Uterus (tissue), 4 donors: Measurements from ENCODE around the gene IFI16. TPM values are rescaled to one million over a fixed set of nuclear protein-coding genes. Genes with fewer than 3 reads are reported as not detected.

Experiments
- DNase-seq, 2 donors: peaks; one replicate each; pipeline ENCODE4 v3.0.0-alpha.2; 2019 to 2020
- H3K27ac ChIP-seq, 2 donors: fragments of 200-600 bp; sonication (generic); 1 replicate in 1 of 2; 2 replicates in 1 of 2; pipeline ENCODE4 v1.5.1; 2016 to 2018
- H3K27me3 ChIP-seq, 2 donors: fragments of 200-600 bp; sonication (generic); one replicate each; pipeline ENCODE4 v1.5.1; 2018 to 2019; ENCODE audit warnings: control low read depth in 1 of 2
- H3K36me3 ChIP-seq, 2 donors: fragments of 200-600 bp; sonication (generic); one replicate each; pipeline ENCODE4 v1.5.1; 2019; ENCODE audit warnings: control low read depth in 1 of 2
- H3K4me1 ChIP-seq, 2 donors: fragments of 200-600 bp; sonication (generic); one replicate each; pipeline ENCODE4 v1.5.1; 2018 to 2019; ENCODE audit warnings: control low read depth in 1 of 2
- H3K4me3 ChIP-seq, 2 donors: fragments of 200-600 bp; sonication (generic); 1 replicate in 1 of 2; 2 replicates in 1 of 2; pipeline ENCODE4 v1.5.1; 2018 to 2019; ENCODE audit warnings: mild to moderate bottlenecking in 1 of 2
- H3K9me3 ChIP-seq, 2 donors: fragments of 200-600 bp; sonication (generic); one replicate each; pipeline ENCODE4 v1.5.1; 2019; ENCODE audit warnings: control low read depth in 1 of 2
- CTCF ChIP-seq, 4 experiments: fragments of 200-600 bp in 2 of 4; fragments of 450-650 bp in 2 of 4; sonication (generic) in 2 of 4; IDR thresholded peaks; one replicate each; pipeline ENCODE4 v1.5.1; 2016 to 2019; ENCODE audit warnings: antibody characterized with exemption in 4 of 4, mild to moderate bottlenecking in 2 of 4, moderate library complexity in 1 of 4
- POLR2A ChIP-seq, 2 donors: fragments of 450-650 bp; IDR thresholded peaks; one replicate each; pipeline ENCODE4 v1.6.1; 2016; ENCODE audit warnings: antibody characterized with exemption in 2 of 2, mild to moderate bottlenecking in 1 of 2, moderate library complexity in 1 of 2
- intact Hi-C: fragments of 100-400 bp; cut with DNase I; formaldehyde crosslinking; loops from one replicate; pipeline ENCODE4 v1.15.1; 2023; ENCODE audit warnings: low total_unique reads
- total RNA-seq, 4 donors: library from RNA; depleted of rRNA in 3 of 4; stranded (reverse); fragments of >200 nt in 3 of 4; gene quantifications; one replicate each; pipeline versions ENCODE4 v1.1.0 to v1.2.4, GENCODE V29; 2014 to 2023
- donor health status: DM: yes; HTN: yes; CAD: no.

Gene IFI16
- total RNA-seq, 4 donors from 2014 or later: 41.9 to 114 (median 59.8) TPM

GRCh38 chr1:158984386-158984785, 25.3 kb upstream of the IFI16 start:
- no peaks in the 10 kb centered on the region for H3K36me3 ChIP-seq
- no peak for DNase-seq
- H3K9me3 ChIP-seq: no peaks in the 10 kb centered on the region
- TF ChIP-seq POLR2A (IDR thresholded peaks at IDR 0.05) (no peak), CTCF (IDR thresholded peaks at IDR 0.05) (no peak)
- H3K4me3 ChIP-seq: no peak overlapping the region
- no peaks in the 10 kb centered on the region for H3K27me3 ChIP-seq
- intact Hi-C loops: no loop called here
- no peak overlapping the region for H3K27ac ChIP-seq
- no peaks in the 10 kb centered on the region for H3K4me1 ChIP-seq

DNA sequence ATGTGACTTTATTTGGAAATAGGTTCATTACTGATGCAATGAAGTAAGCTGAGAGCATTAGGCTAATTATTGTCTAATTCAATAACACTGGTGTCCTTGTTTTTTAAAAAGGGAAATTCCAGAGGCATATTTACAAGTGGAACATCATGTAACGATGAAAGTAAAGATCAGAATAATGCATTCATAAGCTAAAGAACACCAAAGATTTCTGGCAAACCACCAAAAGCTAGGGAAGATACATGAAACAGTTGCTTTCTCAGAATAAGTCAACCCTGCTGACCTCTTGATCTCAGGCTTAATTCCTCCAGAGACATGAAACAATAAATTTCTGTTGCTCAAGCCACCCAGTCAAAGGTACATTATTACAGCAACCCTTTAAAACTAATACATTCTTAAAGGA, 20.3 kb upstream of the IFI16 start:
- intact Hi-C loops: no loop called here

GRCh38 chr1:158992787-158993312, 16.9 kb upstream of the IFI16 start:
- no peak for TF ChIP-seq POLR2A (IDR thresholded peaks at IDR 0.05)
- TF ChIP-seq CTCF (IDR thresholded peaks at IDR 0.05): no peak
- Histone ChIP-seq H3K27ac (no peak overlapping the region), H3K27me3 (no peaks in the 10 kb centered on the region), H3K4me3 (no peak overlapping the region), H3K36me3 (no peaks in the 10 kb centered on the region), H3K4me1 (no peaks in the 10 kb centered on the region), H3K9me3 (no peaks in the 10 kb centered on the region)
- DNase-seq: no peak
- intact Hi-C loops: no loop called here

More for the DNA sequence above, 20.3 kb upstream of the IFI16 start:
- H3K4me1 ChIP-seq: no peaks in the 10 kb centered on the region
- no peaks in the 10 kb centered on the region for H3K36me3 ChIP-seq
- H3K27me3 ChIP-seq: no peaks in the 10 kb centered on the region
- H3K27ac ChIP-seq: no peak overlapping the region
- no peak for TF ChIP-seq CTCF (IDR thresholded peaks at IDR 0.05)
- TF ChIP-seq POLR2A (IDR thresholded peaks at IDR 0.05): no peak
- DNase-seq: no peak
- no peaks in the 10 kb centered on the region for H3K9me3 ChIP-seq
- H3K4me3 ChIP-seq: no peak overlapping the region

- H3K9me3 ChIP-seq: no peaks in the 10 kb centered on the region
- intact Hi-C loops: no loop called here
- no peaks in the 10 kb centered on the region for H3K27me3 ChIP-seq
- no peak overlapping the region for H3K4me3 ChIP-seq
- no peaks in the 10 kb centered on the region for H3K36me3 ChIP-seq
- H3K4me1 ChIP-seq: no peaks in the 10 kb centered on the region
- no peak for DNase-seq
- TF ChIP-seq POLR2A (IDR thresholded peaks at IDR 0.05): no peak
- no peak for TF ChIP-seq CTCF (IDR thresholded peaks at IDR 0.05)
- no peak overlapping the region for H3K27ac ChIP-seq
Measured at GRCh38 chr1:158996998-158997397, 12.7 kb upstream of the IFI16 start.

DNA sequence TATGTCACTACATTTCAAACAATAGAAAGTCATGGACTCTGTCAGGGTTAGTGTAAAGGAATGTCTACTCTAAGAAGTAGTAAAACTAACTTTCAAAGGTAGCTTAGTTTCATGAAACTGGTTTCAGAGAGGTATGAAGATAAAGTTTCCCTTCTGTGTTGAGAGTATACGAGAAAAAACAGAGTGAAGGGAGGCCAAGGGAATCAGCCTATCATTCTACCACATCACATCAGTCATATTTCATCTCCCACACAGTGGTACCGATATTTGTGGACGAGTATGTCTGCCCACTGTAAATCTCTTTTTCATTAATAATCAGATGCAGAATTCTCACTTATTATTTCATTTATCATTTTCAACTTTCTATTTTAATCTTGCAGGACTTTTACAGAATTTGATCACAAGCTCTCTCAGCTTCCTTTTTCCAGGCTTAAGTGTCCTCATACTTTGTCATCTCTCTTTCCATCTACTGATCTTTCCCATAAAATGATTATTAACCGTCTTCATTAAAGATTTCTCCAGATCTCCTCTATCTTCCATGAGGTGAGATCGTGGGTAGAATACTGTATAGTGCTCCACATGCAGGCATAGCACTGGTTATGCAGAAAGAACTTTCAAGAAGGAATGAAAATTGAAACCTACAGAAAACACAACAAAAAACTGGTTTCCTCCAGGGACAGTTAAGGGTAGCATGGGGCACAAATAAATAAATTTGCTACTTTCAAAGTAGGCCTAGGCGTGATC, 11.5 kb upstream of the IFI16 start:
- Histone ChIP-seq H3K36me3 (no peaks in the 10 kb centered on the region), H3K9me3 (no peaks in the 10 kb centered on the region), H3K27me3 (no peaks in the 10 kb centered on the region), H3K4me3 (peak overlapping the region; percentile 49 to 56), H3K27ac (peak overlapping the region; percentile 92 to 95), H3K4me1 (no peaks in the 10 kb centered on the region)
- intact Hi-C loops: no loop called here
- TF ChIP-seq CTCF (IDR thresholded peaks at IDR 0.05) (no peak), POLR2A (IDR thresholded peaks at IDR 0.05) (no peak)
- DNase-seq: no peak
